Measurements from ENCODE around the gene TOR1A.

Gene TOR1A

GRCh38 chr9:129853614-129854013 lies 29.7 kb upstream of the TOR1A start:
- DNase-seq, result no peak

GRCh38 chr9:129852579-129852978 lies 28.6 kb upstream of the TOR1A start:
- no peak for DNase-seq

GRCh38 chr9:129851821-129852220 lies 27.9 kb upstream of the TOR1A start:
- no peak for DNase-seq

DNA sequence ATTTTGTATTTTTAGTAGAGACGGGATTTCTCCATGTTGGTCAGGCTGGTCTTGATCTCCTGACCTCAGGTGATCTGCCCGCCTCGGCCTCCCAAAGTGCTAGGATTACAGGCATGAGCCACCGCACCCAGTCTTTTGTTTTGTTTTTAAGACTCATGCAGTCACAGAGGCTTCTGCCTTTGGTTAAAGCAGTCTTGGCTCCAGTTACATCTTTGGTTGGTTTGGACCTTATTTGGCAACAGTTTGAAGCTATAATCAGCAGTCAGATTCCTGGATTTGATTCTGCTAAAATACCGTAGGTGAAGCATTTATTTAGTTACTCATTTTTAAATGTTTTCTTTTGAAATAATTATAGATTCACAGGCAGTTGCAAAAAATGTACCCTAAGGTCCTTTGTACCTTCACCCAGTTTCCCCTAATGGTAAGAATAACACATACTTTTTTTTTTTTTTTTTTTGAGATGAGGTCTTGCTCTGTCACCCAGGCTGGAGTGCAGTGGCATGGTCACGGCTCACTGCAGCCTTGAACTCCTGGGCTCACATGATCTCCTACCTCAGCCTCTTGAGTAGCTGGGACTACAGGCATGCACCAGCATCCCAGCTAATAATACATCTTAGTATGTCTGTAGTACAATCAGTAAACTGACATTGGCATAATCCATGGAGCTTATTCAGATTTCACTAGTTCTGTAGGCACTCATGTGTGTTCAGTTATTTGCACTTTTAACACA lies 27.1 kb upstream of the TOR1A start:
- no peak for DNase-seq

DNA sequence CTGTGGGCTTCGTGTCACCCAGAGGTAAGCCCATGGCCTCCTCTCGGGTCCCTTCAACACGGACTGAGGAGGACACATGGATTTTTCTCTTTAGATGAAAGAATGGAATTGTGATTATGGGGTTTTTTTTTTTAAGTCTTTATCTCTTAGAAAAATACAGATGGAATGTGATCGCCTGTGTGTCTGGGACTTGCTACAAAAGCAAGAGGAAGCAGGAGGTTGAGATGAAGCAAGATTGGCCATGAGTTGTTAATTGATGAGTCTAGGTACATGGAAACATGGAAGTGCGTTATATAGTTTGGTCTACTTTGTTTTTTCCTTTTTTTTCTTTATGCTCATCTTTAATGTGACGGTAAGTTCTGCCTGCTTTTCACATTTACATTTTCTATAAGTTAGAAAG lies 26.0 kb upstream of the TOR1A start:
- no peak for DNase-seq

DNA sequence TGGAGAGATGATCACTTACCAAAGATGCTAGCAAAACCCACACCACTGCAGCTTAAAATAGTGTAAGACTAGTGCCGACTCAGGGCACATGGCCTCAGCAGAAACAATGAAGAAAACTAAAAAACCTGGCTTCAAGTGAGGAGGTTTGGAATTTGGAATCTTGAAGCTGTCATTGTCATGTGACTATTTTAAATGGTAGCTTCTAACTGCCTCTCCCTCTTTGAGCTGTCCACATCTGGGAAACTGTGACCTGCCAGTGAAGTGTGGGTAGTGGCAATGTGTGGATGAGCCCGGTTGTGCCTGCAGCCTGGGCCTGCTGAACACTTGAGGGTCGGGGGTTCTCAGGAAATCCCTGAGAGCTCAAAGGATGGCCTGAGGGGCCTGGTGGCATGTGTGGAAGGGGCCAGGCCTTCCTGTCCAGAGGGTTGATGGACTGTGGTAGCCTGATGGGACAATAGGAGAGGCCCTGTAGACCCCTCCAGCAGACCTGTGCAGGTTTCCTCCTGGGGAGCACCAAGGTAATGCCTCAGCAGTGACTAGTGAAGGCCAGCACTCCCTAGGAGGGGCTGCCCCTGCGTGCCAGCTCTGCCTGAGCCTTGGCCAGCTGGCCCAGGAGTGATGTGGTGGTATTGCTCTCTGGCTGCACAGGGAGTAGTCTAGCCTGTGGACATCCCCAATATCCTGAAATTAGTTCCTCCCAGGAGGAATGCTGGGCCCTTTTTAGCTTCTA lies 24.9 kb upstream of the TOR1A start:
- DNase-seq, result no peak

DNA sequence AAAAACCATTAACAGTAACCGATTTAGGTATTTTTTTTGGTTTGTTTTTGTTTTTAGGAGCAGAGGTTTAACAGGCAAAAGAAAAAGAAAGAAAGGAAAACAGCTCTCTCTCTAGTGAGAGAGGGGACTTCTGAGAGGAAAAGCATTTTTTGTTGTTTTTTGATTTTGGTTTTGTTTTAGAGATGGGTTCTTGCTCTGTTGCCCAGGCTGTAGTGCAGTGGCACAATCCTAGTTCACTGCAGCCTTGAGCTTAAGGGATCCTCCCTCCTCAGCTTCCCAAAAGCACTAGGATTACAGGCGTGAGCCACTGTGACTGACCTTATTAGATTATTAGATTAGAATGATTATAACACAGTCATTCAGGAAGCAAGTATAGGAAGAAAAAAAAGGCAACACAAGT lies 21.4 kb upstream of the TOR1A start:
- DNase-seq, result no peak

DNA sequence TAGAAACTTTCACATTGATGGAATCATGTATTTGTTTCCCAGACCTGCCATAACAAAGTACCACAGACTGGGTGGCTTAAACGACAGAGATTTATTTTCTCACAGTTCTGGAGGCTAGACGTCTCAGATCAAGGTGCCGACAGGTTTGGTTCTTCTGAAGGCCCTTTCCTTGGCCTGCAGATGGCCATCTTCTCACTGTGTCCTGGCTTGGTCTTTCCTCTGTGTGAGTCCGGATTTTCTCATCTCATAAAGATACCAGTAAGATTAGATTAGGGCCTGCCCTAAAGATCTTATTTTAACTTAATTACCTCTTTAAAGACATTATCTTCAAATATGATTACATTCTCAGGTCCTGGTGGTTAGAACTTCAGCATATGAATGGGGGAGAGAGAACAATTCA lies 17.1 kb upstream of the TOR1A start:
- DNase-seq, result no peak

GRCh38 chr9:129840034-129840433 lies 16.1 kb upstream of the TOR1A start:
- DNase-seq, result no peak

- DNase-seq, result no peak
Measured at GRCh38 chr9:129839324-129840023, 15.5 kb upstream of the TOR1A start.

- DNase-seq, result no peak
Measured at GRCh38 chr9:129838707-129839259, 14.8 kb upstream of the TOR1A start.

DNA sequence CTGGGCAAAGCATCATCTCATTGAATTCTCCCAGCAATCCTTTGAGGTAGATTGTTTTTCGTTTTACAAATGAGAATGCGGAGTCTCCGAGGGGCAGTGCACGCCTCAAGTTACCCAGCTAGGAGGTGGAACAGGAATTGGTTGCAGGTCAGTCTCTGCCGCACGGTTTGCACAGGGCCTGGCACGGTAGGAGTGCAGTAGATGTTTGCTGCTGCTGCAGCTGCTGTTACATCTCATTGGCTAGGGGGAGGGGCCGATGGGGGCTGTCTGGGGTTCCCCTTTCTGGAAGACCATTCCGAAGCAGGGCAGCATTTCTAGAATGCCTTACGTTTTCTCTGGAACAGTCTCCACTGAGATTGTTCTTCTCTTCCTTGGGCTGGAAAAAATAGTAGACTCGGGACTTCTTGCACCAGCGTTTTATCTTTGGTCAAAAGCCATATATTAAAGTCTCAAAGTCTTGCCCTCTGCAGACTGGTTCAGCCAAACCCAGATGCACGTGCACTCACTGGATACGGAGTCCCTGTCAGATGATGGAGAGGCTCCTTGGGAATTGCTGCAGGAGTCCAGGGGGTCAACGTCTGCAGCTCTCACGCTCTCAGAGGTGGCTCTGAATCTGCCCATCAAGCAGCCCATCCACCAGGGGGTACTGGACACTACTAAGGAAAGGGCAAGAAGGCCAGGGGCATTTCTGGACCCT lies 12.5 kb upstream of the TOR1A start:
- DNase-seq, result no peak

GRCh38 chr9:129835860-129836223 lies 11.9 kb upstream of the TOR1A start:
- peak in 1 of 56 donors; percentile 27 for DNase-seq

- DNase-seq, result peak; percentile 53 to 96 (median 88)
Measured at GRCh38 chr9:129835128-129835859, 11.4 kb upstream of the TOR1A start, which contains the start of the genes C9orf78 and USP20. Gene C9orf78, minus strand, starts transcription at chr9:129835275. Its CDS starts 54 bp downstream, at chr9:129835221. Gene USP20, plus strand, starts transcription at chr9:129835458. Its CDS starts 17,098 bp downstream, at chr9:129852556.

GRCh38 chr9:129834489-129835127 lies 10.7 kb upstream of the TOR1A start:
- peak in 1 of 56 donors; percentile 61 for DNase-seq

- DNase-seq, result no peak
Measured at GRCh38 chr9:129832982-129833381, 9.0 kb upstream of the TOR1A start.

- no peak for DNase-seq
Measured at GRCh38 chr9:129828969-129829368, 5.0 kb upstream of the TOR1A start.

GRCh38 chr9:129828051-129828450 lies 4.1 kb upstream of the TOR1A start:
- DNase-seq, result no peak

DNA sequence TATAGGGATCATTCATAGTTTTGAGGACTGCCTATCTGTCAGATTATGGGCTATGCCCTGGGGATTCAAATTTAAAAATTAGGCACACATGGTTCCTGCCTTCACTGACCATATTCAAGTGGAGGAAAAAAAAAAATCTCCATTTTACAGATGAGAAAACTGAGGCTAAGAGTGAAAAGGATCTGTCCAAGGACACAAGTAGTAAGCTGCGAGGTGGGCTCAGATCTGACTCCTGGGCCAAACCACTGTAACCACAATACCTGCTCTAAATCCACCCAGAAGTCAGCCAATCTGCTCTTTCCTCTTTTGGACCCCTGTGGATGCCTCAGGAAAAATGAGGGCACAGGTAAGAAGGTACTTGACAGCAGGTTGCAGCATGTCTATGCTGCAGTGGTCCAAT lies 2.8 kb upstream of the TOR1A start:
- DNase-seq, result no peak

GRCh38 chr9:129826344-129826743 lies 2.4 kb upstream of the TOR1A start:
- DNase-seq, result no peak
